Osteoblast (primary cell): ENCODE measurements around the gene GTF3C2. TPM values are rescaled to one million over a fixed set of nuclear protein-coding genes. Genes with fewer than 3 reads are reported as not detected.

Experiments
- DNase-seq: peaks from one replicate; pipeline ENCODE4 v3.0.0; 2011; ENCODE audit warnings: low spot score, mixed read lengths; ENCODE audit not compliant: insufficient read length; ENCODE audit errors: missing footprints
- H2AFZ ChIP-seq: 2 replicates; pipeline ENCODE4 v1.6.0; 2011; ENCODE audit warnings: mild to moderate bottlenecking, low read length
- H3K27ac ChIP-seq: 2 replicates; pipeline ENCODE4 v1.5.1; 2011; ENCODE audit warnings: mild to moderate bottlenecking, low read depth, low read length, moderate library complexity
- H3K27me3 ChIP-seq: 2 replicates; pipeline ENCODE4 v1.6.0; 2012; ENCODE audit warnings: mild to moderate bottlenecking, control low read depth, inconsistent platforms, low read length, moderate library complexity; ENCODE audit not compliant: insufficient read depth
- H3K36me3 ChIP-seq: 2 replicates; pipeline ENCODE4 v1.5.1; 2011; ENCODE audit warnings: mild to moderate bottlenecking, low read length, control low read depth, moderate library complexity; ENCODE audit not compliant: insufficient read depth
- H3K4me1 ChIP-seq: 2 replicates; pipeline ENCODE4 v1.5.1; 2011; ENCODE audit warnings: mild to moderate bottlenecking, low read length, control low read depth, moderate library complexity; ENCODE audit not compliant: insufficient read depth
- H3K4me2 ChIP-seq: 2 replicates; pipeline ENCODE4 v1.6.0; 2011; ENCODE audit warnings: mild to moderate bottlenecking, low read length; ENCODE audit not compliant: insufficient read depth
- H3K4me3 ChIP-seq: fragments of 200-600 bp; sonication (generic); 3 replicates; pipeline ENCODE4 v1.5.1; 2012; ENCODE audit warnings: mild to moderate bottlenecking, low read length, inconsistent platforms; ENCODE audit not compliant: insufficient read depth
- H3K79me2 ChIP-seq: 2 replicates; pipeline ENCODE4 v1.6.0; 2012; ENCODE audit warnings: mild to moderate bottlenecking, low read length, control low read depth, inconsistent platforms; ENCODE audit not compliant: insufficient read depth
- H3K9me3 ChIP-seq: 2 replicates; pipeline ENCODE4 v1.5.1; 2011; ENCODE audit warnings: low read depth, low read length, control low read depth
- H4K20me1 ChIP-seq: 2 replicates; pipeline ENCODE4 v1.6.0; 2012; ENCODE audit warnings: mild to moderate bottlenecking, low read length, control low read depth; ENCODE audit not compliant: insufficient read depth
- total RNA-seq: library from RNA; depleted of rRNA; stranded (reverse); fragments of >200 nt; gene quantifications from 2 replicates; pipeline ENCODE4 v1.2.3, GENCODE V29; 2012
- TF ChIP-seq, protein P1 (sequence below): IDR thresholded peaks from 2 replicates; pipeline ENCODE4 v1.5.1; 2011; ENCODE audit warnings: mild to moderate bottlenecking, low read depth, low read length, moderate library complexity; ENCODE audit errors: extremely low read depth

Gene GTF3C2
- 32.7 and 34.4 TPM in 2 replicates for total RNA-seq

DNA sequence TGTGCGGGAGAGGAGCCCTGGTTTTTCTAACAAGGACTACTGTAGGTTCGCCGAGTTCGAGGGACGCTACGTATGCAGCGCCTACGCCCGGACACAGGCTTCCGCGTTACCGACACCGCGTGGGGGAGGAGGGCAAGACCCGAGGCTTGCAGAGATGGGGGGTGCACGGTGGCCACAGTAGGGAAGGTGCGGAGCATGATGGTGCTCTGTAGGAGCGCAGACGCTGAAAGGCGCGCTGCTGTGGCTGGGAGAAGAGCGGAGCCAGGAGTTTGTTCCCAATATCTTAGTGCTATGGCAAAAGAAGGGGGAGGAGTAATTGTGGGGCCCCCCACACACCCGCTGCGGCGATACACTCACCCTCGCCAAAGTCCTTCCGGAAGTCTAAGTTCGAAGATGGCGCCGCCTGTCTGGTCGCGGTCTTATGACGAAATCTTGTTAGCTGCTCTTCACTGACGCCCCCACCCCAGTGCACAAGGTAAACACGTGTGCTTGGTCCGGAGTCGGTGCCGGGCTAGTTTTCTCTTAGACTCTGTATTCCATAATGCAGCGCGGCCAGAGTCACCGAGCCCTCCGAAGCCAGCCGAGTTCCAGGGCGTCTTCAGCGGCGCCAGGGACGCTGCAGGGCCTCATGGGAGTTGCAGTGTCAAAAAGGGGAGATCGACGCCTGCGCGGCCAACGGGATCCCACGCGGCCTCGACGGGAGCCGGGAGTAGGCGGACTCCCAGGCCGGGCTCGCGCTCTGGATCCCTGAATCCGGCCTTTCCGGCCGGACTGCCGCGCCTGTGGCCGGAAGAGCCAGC lies at the start of gene GTF3C2:
GTF3C2 (minus strand) TSS at position 383 of the 800 bp plus-strand sequence. CDS start 13,210 bp downstream, outside the sequence.
- Histone ChIP-seq H4K20me1 (peaks cover 6% of the 10 kb centered on the region), H3K4me3 (peak within 1 kb of the TSS; percentile 85), H2AFZ (peak within 1 kb of the TSS; percentile 99), H3K9me3 (no peaks in the 10 kb centered on the region), H3K36me3 (no peaks in the 10 kb centered on the region), H3K27me3 (no peaks in the 10 kb centered on the region), H3K27ac (peak within 1 kb of the TSS; percentile 91), H3K4me1 (peaks cover 21% of the 10 kb centered on the region), H3K4me2 (peak within 1 kb of the TSS; percentile 68), H3K79me2 (peaks cover 62% of the 10 kb centered on the region)
- DNase-seq, result peak; percentile 99
- TF ChIP-seq, protein P1, sequence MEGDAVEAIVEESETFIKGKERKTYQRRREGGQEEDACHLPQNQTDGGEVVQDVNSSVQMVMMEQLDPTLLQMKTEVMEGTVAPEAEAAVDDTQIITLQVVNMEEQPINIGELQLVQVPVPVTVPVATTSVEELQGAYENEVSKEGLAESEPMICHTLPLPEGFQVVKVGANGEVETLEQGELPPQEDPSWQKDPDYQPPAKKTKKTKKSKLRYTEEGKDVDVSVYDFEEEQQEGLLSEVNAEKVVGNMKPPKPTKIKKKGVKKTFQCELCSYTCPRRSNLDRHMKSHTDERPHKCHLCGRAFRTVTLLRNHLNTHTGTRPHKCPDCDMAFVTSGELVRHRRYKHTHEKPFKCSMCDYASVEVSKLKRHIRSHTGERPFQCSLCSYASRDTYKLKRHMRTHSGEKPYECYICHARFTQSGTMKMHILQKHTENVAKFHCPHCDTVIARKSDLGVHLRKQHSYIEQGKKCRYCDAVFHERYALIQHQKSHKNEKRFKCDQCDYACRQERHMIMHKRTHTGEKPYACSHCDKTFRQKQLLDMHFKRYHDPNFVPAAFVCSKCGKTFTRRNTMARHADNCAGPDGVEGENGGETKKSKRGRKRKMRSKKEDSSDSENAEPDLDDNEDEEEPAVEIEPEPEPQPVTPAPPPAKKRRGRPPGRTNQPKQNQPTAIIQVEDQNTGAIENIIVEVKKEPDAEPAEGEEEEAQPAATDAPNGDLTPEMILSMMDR, result no peak

DNA sequence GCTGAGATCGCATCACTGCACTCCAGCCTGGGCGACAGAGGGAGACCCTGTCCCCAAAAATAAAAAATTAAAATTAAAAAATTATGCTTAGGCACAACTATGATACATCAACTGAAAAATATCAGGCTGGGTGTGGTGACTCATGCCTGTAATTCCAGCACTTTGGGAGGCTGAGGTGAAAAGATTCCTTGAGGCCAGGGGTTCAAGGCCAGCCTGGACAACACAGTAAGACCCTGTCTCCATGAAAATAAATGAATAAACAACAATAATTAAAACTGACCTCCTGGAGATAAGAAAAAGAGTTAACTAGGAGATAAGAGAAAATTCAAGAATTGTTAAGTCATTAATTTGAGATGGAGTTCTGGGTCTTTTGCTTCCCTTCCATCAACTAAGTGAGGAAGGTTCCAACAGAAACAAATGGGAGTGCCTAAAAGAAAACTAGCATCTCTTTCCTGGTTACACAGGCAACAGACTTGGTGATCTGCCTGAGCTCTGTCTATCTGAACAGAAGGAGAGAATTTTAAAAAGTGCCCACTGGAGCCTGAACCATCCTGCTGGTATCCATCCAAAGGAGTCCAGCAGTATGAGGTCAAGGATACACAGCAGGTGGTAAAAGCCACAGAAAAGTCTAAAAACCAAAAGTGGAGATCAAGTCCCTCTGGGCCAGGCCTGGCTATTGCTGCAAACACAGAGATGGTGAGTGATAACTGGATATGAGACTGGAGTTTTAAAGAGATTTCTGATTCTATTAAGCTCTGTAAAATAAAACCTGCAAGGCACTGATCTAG lies 44.0 kb upstream of the GTF3C2 start:
- no peak overlapping the region for H3K4me2 ChIP-seq
- peaks cover 99% of the 10 kb centered on the region for H3K79me2 ChIP-seq
- H3K27me3 ChIP-seq, result no peaks in the 10 kb centered on the region
- TF ChIP-seq, protein P1, result no peak
- no peaks in the 10 kb centered on the region for H3K9me3 ChIP-seq
- peaks cover 14% of the 10 kb centered on the region for H4K20me1 ChIP-seq
- H3K36me3 ChIP-seq, result peaks cover 10% of the 10 kb centered on the region
- H3K27ac ChIP-seq, result peak overlapping the region; percentile 1
- H2AFZ ChIP-seq, result no peak overlapping the region
- H3K4me1 ChIP-seq, result no peaks in the 10 kb centered on the region
- H3K4me3 ChIP-seq, result no peak overlapping the region
- DNase-seq, result no peak

DNA sequence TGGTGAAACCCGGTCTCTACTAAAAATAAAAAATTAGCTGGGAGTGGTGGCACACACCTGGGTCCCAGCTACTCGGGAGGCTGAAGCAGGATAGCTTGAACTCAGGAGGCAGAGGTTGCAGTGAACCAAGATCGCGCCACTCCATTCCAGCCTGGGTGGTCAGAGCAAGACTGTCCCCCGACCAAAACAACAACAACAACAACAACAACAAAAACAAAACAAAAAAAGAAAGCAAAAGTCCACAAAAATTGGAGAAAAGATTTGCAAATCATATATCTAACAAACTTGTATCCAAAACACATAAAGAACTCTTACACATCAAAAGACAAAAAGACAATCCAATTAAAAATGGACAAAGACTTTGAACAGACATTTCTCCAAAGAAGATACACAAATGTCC lies 42.4 kb upstream of the GTF3C2 start:
- DNase-seq, result no peak
- Histone ChIP-seq H4K20me1 (peaks cover 14% of the 10 kb centered on the region), H3K79me2 (peaks cover 98% of the 10 kb centered on the region), H3K27me3 (no peaks in the 10 kb centered on the region), H2AFZ (no peak overlapping the region), H3K4me2 (no peak overlapping the region), H3K27ac (no peak overlapping the region), H3K4me1 (no peaks in the 10 kb centered on the region), H3K4me3 (no peak overlapping the region), H3K36me3 (peaks cover 4% of the 10 kb centered on the region), H3K9me3 (no peaks in the 10 kb centered on the region)
- TF ChIP-seq, protein P1, result no peak

DNA sequence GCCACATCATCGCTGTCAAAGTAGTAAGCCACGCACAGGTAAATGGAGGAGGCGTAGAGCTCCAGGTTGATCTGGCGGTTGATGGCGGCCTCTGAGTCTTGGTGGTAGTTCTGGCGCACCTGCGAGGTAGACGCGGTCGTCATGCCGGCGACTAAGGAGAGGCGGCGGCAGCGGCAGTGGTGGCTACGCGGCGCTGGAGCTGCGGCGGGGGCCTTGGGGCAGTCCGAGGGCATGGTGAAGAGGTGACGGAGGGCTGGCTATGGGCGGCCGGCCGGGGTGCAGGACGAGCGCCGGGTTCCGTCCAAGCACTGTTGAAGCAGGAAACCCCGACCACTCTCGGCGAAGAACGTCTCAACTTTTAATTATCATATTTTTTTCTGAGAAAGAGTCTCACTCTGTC lies 36.7 kb upstream of the GTF3C2 start:
- no peak overlapping the region for H3K4me2 ChIP-seq
- TF ChIP-seq, protein P1, result no peak
- no peak for DNase-seq
- H4K20me1 ChIP-seq, result peaks cover 9% of the 10 kb centered on the region
- H3K36me3 ChIP-seq, result peaks cover 5% of the 10 kb centered on the region
- no peaks in the 10 kb centered on the region for H3K9me3 ChIP-seq
- H3K4me1 ChIP-seq, result no peaks in the 10 kb centered on the region
- H3K27me3 ChIP-seq, result no peaks in the 10 kb centered on the region
- no peak overlapping the region for H3K4me3 ChIP-seq
- no peak overlapping the region for H2AFZ ChIP-seq
- no peak overlapping the region for H3K27ac ChIP-seq
- H3K79me2 ChIP-seq, result peaks cover 96% of the 10 kb centered on the region
